VCaP (cell line): ENCODE measurements around the gene PTMA.
A peak's percentile ranks its signal among the peaks of the same experiment; 100 is the strongest.

Source experiments
- H3K27ac ChIP-seq: fragments of 450-650 bp; 2 replicates; pipeline ENCODE4 v1.5.1; 2017
- CTCF ChIP-seq: fragments of 450-650 bp; conservative IDR thresholded peaks from 2 replicates; pipeline ENCODE4 v1.5.1; 2017; ENCODE audit warnings: mild to moderate bottlenecking, moderate library complexity

The PTMA gene

DNA sequence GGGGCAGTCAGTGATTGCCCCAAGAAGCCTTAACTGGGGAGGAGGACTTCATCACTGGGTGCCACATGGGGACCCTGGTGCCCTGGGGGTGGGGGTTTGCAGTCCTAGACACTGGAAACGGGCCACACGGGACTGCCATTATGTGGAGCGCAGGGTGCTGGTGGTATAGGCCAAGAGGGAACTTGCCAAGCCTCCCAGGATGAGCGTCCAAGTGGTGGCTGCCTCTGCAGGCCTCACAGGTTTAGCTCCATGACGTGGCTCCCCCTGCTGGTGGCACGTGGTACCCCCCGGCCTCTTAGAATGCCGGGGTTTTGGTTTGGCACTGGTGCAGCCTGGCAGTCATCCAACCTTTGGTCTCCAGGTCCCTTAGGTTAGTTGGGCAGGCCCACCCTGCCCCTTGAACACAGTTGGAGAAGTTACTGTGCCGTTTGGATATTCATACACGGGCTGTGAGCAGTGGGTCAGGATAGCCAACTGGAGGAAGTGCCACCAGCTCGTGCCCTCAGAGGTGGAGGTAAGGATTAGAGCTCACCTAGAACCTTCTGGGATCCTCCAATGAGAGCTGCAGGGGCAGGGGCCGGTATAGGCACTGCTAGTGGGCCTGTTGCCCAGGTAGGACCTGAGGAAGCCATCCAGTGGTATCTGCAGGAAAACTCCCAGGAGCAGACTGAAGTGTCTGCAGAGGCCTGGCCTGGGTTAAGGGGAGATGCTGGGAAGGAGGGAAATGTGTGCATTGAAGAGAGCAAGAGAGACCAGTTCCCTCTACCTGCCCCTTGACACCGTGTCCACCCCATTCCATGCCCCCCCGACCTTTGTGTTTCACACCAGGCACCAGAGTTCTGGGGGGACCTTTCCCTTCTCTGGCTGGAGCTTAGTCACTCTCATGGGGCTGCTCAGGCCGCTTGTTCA is 5.7 kb downstream of the PTMA start:
- TF ChIP-seq CTCF = peak; percentile 85
- peak overlapping the region; percentile 25; the same call in 1 of the 2 replicates for H3K27ac ChIP-seq

DNA sequence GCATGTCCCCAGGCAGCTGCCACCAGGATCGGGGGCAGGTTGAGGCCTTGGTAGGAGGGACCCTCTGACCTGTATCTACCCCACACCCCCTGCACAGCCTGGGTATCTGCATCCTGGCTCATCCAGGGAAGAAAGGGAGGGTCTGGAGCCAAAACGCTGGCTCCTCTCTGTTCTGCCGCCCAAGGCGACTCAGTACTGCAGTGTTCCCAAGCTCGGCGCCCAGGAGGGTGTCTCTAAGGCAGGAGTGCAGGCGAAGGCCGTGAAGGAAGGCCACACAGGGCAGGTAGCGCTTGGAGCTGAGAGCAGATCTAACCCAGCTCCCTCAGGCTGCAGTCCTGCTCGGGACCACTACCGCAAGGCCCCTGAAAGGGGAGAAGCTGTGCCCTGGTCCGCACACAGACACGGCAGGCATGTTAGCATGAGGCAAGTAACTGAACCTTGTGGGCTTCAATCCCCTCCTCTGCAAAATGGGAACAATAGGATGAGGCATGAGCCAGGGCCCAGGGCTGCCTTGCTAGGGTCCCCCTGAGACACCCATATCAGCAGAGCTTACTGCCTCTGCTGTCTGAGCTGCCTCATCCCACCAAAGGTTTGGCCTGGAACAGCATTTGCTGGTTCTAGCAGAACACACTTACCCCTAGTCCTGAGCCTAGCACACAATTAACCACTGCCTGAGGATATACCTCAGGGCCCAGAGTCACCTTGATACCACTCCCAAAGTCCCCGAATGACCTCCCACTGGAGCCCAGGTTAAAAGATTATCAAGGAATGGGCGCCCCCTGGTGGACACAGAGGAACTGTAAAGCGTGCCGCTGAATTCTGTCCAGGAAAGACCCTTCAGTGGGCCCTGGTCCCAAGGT is 6.5 kb downstream of the PTMA start:
- TF ChIP-seq CTCF = peak; percentile 83
- H3K27ac ChIP-seq = peak overlapping the region; percentile 25; the same call in 1 of the 2 replicates

- no peak overlapping the region for H3K27ac ChIP-seq
- TF ChIP-seq CTCF = peak; percentile 52
Observed at GRCh38 chr2:231715499-231715837, 7.1 kb downstream of the PTMA start.

- no peak for TF ChIP-seq CTCF
- no peak overlapping the region for H3K27ac ChIP-seq
Observed at GRCh38 chr2:231715988-231716616, 7.8 kb downstream of the PTMA start.

DNA sequence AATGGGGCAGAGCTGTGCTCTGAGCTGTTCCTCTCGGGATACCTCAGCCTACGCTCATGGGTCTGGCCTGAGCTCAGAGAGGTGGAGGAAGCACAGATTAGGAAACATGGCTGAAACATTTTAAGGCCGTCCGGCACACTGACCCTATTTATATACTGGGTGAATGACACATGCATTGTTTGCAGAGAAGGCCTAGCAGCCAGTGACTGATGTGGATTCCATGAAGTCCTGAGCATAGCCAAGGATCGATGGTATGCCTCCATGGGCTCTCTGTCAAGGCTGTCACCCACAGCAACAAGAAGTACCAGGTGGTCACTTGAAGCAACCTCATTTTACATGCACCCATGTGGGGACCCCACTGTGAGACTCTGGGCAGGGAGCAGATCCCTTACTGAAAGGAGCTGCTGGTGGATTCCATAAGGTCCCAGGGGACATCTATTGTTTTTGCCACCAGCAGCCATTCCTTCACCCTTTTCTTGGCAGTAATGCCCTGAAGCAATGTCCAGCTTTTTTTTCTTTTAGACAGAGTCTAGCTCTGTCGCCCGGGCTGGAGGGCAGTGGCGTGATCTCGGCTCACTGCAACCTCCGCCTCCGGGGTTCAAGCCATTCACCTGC is 8.4 kb downstream of the PTMA start:
- no peak overlapping the region for H3K27ac ChIP-seq
- no peak for TF ChIP-seq CTCF

DNA sequence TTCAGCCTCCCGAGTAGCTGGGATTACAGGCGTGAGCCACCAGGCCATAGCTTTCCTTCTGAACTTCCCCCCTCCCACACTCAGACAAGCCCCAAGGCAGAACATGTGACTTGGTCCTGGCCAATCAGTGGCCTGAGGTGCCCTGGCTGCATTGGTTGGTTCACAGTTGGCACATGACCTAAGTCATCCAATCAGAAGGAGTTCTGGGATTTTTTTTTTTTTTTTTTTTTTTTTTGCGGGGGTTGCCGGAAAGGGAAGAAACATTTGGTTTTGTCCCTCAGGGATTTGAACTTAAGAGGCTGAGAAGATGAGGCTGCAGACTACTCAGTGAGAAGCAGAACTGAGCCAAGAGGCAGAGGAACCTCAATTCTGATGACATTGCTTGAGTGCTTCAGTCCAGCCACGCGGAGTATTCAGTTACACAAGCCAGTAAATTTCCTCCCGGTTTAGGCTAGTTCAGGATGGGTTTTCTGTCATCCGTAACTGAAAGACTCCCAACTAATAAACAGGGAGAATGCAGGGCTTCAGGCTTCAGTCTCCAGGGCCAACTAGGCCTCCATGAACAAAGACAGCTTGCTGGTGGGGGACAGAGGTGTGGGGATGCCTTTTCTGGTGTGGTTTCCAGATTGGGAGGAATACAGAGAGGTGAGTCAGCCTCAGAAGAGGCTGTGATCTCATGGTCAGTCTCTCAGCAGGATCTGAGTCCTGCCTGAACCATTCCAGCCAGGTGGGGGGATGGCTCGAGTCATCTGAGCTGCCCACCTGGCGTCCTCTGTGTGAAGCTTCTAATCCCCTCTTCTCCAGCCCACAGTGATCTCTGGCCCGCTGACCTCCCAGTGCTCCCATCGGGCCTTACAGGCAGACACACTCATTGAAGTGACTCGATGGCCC is 9.2 kb downstream of the PTMA start:
- TF ChIP-seq CTCF = no peak
- no peak overlapping the region for H3K27ac ChIP-seq
